GM19395 (cell line): ENCODE data around the gene TMCC1.
"Not testable (repeated sequence)": the region's sequence is repeated elsewhere in the genome, so short reads cannot be mapped to it uniquely, and the experiment has no call there.

ENCODE experiments used
- ATAC-seq: cut with Tn5 transposase; IDR thresholded peaks from one replicate; pipeline ENCODE4 v1.9.1; 2021; ENCODE audit warnings: mild to moderate bottlenecking, moderate library complexity; ENCODE audit not compliant: unreplicated experiment

Gene TMCC1

DNA sequence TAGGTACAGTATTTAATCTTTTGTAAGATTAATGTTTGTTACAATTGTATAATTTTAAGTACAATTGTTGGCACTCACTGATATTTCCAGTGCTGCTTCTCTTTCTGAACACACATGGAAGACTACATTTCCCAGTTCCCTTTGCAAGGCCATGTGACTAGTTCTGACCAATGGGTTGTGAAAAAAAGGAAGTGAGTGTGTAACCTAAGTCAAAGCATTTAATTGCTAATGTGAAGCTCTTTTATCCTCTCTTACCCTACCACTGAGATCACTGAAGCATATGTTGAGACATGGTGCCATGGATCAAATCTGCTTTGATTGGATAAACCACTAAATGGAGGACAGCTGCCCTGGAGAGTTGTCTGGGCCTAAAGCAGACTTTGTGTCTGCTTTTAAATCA is 203.1 kb downstream of the TMCC1 start:
- ATAC-seq: peak; percentile 63

- no peak for ATAC-seq
Observed at GRCh38 chr3:129689036-129689435, 204.5 kb downstream of the TMCC1 start.

DNA sequence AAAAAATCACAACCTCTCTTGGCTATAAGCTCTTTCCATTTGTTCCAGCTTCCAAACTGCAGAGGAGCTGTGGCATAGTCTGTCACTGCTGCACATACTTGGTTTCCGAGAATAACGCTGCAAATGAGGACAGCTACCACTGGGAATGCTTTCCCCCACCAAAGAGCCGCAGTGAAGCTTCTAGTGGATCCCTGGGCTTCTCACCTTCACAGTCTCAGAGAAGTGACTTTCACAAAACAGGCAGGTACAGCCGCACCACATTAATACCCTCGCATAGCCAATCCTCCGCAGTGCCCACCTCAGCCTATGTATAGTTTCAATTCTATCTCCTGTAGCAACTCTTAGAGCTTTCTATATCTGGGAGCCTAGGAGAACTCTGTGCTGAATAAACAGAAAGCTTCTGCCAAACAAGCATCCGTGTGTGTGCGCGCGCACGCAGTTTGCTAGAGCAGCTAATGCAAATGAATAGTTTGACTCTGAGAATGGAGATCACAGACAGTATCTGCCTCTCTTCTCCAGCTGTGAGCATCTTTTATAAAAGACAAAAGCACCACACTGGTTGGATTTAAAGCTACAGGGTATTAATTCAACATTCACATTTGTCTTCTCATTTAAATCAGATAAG is 205.1 kb downstream of the TMCC1 start:
- ATAC-seq: no peak

DNA sequence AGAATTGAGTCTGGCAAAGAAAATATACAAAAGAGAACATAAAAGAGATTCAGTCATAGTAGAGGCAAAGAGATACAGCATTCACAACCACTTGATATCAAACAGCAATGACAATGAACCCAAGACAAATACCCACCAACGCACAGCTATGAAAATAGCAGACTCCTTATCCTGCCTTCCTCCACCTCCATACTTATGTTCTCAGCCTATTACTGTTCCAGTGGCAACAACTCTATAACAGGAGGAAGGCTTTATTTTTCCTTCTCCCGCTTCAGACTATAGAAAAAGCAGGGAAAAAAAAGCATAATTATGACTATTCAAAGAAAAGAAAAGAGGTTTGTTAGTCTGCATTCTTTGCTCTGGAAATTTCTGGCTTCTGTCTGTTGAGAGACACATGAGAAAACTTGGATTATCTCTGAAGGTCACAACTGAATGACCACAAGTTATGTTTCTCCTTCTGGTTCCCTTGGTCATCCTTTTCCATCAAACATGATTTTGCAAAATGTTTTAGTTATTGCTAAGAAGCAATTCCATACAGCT is 205.9 kb downstream of the TMCC1 start:
- ATAC-seq: no peak

- ATAC-seq: no peak
Observed at GRCh38 chr3:129686941-129687340, 206.6 kb downstream of the TMCC1 start.

GRCh38 chr3:129684270-129684669 is 209.2 kb downstream of the TMCC1 start:
- no peak for ATAC-seq

GRCh38 chr3:129683201-129683600 is 210.3 kb downstream of the TMCC1 start:
- no peak for ATAC-seq

DNA sequence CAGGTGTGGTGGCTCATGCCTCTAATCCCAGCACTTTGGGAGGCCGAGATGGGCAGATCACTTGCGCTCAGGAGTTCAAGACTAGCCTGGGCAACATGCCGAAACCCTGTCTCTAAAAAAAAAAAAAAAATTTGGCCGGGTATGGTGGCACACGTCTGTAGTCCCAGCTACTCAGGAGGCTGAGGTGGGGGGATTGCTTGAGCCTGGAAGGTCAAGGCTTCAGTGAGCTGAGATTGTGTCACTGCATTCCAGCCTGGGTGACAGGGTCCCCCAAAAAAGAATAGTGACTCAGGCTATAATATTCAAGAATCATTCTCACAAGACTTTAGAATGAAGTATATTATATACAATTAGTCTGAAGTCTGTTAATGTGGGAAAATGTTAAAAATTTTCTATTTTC is 216.5 kb downstream of the TMCC1 start:
- ATAC-seq: no peak

- not testable (repeated sequence) for ATAC-seq
Observed at GRCh38 chr3:129674798-129675123, 218.8 kb downstream of the TMCC1 start.

DNA sequence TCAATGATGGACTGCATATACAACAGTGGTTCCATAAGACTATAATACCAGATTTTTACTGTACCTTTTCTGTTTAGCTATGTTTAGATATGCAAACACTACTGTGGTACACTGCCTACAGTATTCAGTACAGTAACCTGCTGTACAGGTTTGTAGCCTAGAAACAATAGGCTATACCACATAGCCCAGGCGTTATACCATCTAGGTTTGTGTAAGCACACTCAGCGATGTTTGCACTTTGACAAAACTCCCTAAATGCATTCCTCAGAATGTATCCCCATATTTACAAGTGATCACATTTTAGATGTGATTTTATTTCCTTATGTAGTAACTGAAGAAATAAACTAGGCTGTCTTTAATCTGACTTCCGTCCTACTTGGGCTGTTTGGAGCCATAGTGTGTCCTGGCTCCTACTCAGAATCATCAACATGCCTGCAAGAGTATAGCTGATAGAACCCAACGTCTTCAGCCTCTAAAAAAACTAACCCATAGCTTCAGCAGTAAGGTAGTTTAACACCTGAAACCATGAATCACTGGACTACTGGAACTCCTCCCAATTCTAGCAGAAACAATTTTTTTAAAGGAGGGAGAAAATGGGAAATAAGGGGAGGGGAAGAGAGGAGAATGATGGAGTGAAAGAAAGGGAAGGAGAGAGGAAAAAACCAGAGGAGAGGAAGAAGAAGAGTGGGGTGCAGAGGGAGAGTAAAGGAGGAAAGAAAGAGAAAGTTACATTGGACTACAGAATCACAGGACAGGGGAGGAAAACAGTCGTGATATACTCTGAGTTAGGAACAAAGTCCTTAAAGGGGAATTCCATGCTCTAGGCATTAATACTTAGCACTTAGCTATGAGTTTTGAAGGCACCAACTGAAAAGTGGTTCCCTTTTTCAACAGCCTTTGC is 219.4 kb downstream of the TMCC1 start:
- ATAC-seq: no peak

- no peak for ATAC-seq
Observed at GRCh38 chr3:129673012-129673411, 220.5 kb downstream of the TMCC1 start.

DNA sequence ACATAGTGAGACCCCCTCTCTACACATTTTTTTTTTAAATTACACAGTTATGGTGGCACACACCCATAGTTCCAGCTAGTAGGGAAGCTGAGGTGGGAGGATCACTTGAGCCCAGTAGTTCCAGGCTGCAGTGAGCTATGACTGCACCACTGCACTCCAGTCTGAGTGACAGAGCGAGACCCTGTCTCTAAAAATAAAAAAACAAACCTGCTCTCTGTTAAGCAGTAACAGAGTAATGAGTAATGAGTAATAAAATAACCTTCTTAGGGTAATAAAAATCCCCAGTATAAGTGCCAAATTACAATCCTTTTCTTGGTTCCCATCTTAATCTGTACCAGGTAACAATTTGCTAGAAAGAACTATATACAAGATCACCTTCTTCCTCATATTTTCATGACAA is 221.1 kb downstream of the TMCC1 start:
- ATAC-seq: peak; percentile 61

DNA sequence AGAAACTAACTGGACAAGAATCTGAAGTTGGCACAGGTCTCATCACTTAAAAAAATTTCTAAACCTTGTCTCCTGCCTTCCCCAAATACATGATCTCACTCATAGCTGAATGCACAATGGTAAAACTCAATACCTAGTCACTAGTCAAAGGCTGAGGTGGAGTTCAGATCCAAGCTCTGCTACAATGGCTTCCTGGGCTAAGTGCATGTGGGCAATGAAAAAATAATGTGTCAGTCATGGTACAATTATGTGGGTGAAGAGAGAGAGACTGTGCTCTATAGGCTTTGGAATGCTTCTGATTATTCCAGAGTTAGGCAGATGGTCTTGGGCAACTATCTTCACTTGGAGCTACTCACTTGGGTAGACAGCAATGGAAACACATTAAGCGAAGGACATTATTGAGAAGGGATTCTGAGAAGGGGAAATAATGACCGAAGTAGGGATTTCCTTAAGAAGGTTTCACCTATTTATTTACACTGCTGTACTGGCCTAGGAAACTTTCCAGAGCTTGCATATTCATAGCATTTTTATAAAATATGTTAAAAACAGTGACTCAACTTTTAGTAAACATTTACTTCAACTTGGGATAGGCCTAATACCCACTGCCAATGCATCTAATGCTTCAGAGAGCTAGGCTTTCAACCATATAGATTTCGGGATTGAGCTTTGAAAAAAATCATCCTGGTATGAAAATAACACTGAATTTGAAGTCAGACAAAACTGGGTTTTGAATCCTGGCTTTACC is 228.3 kb downstream of the TMCC1 start:
- no peak for ATAC-seq

DNA sequence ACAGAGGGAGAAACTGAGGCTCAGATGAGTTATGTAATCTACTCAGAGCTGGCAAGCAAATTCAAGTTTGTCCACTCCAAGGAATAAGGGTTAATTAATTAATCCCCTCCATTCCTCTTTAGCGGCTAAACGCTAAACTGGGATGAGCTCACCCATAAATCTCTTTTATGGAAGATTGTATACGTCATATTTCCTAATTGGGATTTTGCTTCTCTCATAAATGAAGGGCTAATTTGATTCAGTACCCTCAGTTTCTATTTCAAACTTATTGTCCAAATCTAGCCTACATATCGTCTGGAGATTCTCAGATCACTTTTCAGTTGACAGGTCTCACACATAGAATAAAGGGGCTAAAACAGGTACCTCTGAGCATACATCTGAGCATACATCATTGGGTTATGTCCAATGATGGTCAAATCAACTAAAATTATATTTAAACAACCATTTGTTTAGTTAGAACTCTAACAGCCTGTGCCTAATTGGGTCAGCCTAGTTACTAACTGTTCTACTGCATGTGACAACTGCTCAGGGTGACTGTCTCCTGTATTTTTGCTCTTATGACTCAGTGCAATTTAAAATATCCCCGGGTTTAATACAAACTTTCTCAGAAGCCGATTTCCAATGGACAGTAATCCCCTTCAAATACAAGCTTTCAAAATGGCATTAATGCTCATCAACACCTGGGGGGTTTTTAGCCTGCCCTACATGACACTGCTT is 229.4 kb downstream of the TMCC1 start:
- ATAC-seq: no peak

DNA sequence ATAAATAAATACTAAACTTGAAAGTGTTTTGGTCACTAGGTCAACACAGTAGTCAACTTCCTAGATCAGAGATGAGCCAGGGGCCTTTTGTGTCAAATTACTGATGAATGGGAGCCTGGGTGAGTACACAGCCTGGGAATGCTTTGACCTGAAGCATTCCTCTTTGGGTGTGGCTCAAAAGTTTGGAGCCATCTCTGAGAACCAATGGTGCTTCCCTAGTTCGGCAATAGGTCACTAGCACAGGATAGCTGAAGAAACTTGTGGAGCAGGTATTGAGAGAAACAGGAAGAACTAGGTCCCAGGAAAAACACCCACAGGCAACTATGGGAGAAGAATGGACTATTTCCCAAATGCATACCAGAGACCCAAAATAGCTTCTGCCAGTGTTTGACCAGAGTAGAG is 230.5 kb downstream of the TMCC1 start:
- no peak for ATAC-seq

- ATAC-seq: no peak
Observed at GRCh38 chr3:129662191-129662608, 231.3 kb downstream of the TMCC1 start.

DNA sequence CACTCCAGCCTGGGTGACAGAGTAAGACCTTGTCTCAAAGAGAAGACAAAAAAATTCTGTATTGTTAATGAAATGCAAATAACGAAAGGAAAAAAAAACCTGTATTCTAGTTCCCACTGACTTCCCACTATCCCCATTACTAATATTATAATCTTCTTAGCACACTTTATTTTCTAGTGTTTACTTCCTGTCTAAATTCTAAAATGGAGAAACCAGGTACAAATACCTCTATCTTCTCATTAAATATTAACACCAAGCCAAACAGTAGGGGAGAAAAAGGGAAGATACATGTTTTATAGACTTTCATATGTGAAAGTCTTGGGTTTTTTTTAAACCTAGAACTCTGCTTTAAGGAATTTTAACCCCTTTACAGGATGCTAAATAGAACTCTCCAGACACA is 231.7 kb downstream of the TMCC1 start:
- ATAC-seq: no peak

DNA sequence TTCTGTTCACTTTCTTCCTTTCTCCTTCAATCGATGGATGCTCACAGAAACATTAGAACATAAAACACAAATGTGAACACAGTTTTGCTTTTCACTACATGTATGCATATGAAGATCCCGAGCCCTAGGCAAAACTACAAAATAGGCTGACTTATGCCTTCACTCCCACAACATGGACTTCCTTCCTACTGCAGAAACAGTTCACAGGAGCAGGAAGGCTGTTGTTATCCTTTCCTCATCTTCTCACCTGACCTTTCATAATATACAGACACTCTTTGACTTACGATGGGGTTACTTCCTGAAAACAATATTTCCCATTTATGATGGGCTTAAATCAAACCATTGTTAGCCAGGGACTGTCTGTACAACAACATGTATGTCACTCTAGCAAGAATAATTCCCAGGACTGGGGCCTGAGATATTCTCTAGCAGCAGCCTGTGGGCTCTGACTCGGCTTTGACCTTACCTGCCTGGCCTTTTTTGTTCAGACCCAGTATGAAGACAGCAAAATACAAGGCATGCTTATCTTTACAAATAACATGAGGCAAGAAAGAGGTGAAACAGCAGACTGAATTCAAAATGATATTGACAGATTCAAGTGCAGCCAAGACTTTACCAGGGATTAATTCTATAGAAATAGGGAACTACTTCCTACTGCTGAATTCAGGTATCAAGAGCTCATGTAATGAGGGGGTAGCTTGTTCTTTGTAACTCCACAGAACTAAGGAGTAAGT is 235.2 kb downstream of the TMCC1 start:
- ATAC-seq: no peak

- no peak for ATAC-seq
Observed at GRCh38 chr3:129657261-129658046, 236.1 kb downstream of the TMCC1 start.
